Stimulated activated CD8-positive, alpha-beta memory T cell treated with anti-CD3 and anti-CD28 coated beads, Interleukin-15, amount 100 ng/mL, for 4 hours (primary cell): ENCODE measurements around the gene IL10.

Experiments
- DNase-seq, 2 donors: peaks; one replicate each; pipeline ENCODE4 v3.0.0-alpha.2; 2020; ENCODE audit warnings: low read depth in 2 of 2

IL10 gene

DNA sequence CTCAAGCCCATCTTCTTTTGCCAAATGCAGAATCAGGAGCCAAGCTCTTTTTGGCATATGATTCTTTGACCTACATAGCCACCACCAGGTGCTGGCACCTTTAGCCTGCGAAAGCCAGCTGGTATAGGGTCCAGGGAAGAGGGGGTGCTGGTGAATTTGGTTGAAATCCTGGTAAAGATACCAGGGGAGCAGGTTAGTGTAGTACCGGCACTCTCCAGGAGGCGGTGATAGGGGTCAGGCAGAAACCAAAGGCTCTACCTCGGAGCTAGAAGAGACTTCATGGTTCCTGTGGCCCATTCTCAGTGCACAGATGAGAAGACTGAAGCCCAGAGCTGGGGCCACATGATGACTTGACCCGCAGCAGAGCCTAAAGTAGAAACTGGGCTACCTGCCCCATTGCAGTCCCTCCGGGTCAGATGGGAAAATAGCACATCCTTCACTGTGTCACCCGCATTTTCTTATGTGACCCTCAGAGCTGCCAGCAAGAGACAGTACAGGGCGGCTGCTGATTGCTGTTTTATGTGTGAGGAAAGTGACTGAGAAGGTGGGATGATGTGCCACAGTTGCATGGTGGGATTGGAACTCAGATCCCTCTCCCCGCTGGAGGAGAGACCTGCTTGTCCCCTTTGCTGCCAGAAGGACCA lies 37.7 kb downstream of the IL10 start:
- peak; percentile 31 to 67 for DNase-seq

DNA sequence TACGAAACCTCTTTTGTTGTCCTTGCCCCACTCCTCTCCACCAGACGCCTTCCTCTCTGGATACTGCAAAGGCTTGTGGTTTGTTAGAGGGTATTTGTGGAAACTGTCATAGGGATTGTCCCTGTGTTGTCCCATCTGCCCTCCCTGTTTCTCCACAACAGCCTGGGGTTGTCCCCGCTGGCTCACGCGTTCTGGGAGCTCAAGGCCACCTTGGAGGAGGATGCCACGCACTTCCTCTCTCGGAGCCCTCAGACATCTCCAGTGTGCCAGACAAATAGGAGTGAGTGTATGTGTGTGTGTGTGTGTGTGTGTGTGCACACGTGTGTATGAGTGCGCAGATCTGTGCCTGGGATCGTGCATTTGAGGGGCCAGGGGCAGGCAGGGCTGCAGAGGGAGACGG lies 39.3 kb downstream of the IL10 start:
- DNase-seq: no peak

DNA sequence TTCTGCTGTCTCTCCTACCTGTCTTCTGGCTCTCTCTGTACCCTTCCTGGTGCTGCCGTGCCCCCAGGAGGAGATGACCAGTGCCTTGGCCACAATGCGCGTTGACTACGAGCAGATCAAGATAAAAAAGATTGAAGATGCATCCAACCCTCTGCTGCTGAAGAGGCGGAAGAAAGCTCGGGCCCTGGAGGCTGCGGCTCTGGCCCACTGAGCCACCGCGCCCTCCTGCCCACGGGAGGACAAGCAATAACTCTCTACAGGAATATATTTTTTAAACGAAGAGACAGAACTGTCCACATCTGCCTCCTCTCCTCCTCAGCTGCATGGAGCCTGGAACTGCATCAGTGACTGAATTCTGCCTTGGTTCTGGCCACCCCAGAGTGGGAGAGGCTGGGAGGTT lies 39.8 kb downstream of the IL10 start:
- no peak for DNase-seq

DNA sequence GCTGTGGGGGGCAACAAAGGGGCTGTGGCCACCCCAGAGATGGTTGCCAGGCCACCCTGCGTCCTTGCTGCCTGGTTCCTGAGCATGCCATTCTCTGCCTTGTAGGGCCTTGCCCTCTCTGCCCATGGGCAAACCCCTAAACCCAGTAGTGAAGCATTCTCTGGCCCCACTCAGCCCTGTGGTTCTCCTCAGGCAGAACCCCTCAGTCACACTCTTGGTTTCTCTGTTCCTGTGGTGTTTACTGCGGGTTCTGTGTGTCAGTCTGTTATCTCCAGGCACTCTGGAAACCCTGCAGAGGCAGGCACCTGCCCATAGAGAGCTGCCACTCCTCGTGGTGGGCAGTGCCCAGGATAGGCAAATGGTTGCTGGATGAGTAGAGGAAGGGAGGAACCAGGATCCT lies 42.8 kb downstream of the IL10 start:
- DNase-seq: no peak

DNA sequence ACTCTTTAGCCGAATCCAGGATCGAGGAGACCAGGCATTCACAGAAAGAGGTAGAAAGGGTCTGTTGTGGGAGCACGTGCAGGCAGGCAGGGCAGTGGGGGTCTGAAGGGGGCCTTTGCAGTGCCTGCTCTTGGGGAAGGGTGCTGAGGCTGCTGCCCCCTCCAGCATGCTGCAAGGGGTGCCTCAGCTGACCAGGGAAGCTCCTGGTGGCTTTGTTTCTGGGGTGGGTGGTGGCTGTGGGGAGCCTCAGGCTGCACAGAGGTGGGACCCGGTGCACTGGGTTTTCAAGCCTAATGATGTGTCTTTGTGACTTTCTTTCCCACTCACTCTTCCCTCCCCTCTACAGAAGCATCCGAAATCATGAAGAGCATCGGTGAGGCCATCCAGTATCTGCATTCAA lies 43.2 kb downstream of the IL10 start:
- no peak for DNase-seq

DNA sequence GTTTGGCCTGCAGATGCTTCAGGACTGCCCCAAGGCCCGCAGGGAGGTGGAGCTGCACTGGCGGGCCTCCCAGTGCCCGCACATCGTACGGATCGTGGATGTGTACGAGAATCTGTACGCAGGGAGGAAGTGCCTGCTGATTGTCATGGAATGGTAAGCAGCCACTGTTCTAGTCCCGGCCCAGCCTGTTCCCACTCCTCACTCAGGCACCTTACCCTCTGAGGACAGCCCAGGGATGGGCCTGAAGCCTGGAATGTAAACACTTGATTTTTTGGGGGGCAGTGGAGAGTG lies 43.7 kb downstream of the IL10 start:
- DNase-seq: no peak

DNA sequence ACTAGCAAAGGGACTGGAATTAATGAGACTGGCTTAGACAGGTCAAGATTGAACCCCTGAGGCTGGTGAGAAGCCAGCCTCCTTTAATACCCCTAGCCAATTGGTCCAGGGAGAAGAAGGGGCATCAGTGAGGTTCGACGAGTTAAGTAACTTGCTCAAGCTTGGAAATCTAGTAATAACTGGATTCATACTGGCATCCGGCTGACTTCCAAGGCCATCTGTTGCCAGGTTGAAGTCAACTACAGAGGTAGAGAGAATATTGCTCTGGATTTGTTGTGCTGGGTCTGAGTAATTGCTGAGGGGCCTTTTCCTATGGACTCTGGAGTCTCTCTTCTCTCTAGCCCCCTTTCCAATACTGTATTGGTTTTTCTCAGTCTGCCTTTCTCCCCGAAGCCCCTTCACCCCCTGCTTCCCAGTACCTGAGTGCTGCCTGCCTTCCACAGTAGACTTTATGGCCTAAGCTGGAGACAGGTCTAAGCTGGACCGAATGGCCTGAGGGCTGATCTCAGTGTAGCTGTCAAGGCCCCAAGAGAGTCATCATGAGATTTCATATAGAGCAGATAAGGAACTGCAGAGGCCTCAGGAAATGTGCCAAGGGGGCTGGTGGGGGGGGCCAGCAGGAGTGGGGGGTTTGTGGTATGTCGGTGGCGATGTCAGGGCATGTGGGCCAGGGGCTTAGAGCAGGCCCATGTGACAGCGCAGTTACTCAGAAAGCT lies 44.2 kb downstream of the IL10 start:
- DNase-seq: no peak

DNA sequence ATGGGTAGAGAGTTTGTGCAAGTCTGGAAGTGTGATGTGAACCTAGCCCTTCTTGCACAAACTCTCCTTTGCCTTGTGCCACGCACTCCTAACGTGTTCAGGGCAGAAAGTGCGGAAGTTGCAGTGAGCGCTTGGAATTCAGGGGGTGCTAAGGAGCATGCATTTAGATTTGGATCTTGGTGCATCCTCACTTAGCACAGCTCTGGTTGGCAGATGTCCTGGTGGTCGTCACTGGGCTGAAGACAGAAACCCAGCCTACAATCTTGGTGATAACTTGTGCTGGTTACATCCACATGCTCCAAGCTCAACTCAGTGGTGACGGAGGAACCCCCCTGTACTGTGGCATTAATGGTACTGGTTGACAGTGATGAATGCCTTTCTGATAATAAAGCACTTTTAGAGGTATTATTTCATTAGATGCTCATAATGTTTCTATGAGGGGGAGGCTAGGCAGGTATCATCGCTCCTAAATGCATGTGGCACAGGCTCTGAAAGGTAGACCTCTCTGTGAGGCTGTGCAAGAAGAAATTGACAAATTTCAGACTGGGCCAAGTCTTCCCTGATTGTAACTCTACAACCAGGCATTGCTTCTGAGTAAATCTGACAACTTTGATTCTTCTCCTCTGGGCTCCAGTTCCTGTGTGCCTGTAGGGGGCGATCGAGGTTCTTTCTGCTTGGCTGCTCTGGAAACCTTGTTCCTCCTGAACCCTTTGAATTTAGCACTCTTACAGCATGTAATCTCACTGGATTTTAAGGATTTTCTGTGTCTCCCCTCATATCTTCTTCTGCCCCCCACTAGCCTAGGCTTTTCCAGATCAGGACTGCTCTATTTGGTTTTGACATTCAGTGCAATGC lies 47.0 kb downstream of the IL10 start:
- DNase-seq: no peak

DNA sequence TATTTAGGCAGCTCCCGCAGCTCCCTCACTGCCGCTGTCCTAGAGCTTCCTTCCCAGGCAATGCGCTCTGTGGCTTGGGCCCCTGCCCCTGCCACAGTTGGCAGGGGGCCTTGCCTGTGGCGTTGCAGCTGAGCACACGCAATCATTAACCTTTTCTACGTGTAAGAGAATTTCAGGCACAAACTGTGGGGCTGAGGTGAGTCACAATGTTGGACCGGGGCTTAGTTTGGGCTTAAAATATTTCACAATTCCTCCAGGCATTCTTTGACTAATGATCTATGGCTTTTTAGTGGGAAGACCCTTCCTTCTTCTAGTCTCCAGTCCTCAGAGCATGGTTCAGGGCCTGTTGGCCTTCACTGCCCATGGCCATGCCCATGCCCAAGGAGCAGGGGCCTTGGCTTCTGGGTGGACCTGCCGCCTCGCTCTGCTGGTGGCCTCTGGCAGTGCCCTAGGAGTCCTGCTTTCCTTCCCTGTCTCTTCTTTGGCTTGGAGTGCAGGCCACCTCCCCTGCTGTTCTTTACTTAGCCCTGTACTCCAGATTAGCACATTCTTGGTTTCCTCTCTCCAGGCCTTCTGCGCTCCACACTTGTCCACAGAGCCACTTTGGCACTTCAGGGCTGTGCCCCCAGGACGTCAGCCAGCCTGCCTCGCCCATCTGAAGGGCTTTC lies 48.4 kb downstream of the IL10 start:
- no peak for DNase-seq

DNA sequence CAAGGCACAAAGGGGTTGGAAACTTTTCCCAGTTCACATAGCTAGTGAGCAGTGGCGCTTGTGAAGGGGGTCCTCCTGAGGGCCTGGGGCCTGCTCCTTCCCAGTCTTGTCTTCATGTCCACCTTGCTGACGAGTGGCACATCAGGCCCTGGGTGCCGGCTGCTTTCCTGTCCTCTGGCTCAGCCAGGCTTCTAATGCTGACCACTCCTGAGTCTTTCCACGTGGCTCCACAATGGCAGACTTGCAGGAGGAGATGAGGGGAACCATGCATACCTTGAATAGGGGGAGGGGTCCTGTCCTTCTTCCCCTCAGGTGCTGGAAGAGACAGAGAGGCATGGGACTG lies 48.9 kb downstream of the IL10 start:
- no peak for DNase-seq

DNA sequence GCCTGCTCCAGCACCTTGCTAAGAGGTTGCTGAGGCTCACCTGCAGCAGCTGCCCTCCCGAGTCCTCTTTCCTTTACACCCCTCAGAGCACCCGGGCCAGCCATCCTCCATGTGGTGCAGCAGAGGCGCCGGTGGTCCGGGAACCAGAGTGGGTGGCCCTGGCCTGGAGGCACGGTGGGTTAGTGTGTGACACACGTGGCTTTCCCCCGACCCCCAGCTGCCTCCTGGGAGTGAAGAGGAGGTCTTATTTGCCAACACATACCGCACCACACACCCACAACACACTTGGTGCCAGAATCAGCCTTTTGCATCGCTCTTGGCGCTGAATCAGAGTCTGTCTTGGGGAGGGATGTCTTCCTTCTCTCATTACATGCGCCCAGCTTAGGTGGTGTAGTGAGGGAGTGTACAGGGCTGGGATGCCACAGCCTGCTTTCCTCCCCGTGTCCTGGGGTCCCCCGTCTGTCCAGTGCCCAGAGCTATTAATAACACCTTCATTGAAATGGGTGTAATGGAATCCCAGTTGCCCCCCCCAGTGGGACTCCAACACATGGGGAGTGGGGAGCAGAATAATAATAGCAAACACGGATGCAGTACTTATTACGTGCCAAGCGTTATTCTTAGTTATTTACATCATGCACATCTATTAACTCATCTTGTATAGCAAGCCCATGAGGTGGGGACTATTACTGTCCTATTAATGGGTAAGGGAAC lies 49.4 kb downstream of the IL10 start:
- DNase-seq: no peak

DNA sequence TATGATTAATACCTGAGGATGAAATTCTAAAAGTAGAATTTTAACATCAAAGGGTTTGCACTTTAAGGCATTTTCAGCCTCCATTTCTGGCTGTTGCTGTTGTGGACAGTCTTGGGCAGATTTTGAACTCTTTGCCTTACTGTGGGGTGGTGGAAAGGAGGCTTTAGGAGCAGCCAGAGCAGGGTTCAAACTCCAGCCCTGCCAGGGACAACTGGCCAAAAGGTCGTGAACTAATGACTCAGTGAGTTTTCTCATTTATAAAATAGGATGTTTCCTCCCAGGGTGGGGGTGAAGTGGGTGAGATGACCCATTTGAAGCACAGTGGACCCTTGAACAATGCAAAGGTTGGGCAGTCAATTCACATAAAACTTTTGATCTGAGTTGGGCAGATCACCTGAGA lies 50.8 kb downstream of the IL10 start:
- no peak for DNase-seq

DNA sequence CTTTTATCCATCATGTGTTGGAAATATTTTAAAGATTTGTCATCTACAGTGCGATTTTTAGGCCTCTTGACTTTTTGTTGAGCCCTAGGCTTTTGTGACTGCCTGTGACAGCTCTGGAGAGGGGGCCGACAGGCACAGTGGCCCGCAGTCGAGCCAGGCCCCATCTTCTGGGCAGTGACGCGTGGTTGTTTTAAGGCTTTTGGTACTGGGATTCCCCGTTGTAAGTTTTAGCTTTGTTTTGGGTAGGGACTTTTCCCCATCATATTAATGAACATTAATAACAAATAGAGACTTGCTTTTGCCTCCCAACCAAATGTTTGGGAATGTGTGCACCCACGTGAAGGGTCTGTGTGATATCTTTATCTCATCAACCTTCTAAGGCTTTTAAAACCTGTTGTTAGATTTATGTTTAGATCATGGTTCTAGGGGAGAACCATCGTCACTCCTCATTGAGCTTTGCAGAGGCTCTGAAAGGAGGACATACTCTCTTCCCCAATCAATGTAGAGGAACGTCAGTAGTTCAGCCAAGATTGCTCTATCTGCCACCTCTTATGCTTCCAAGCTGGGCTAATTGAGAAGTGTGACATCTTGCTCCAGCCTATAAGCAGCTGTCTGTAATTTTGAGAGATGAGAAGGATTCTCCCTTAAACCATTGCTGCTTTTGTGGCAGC lies 53.0 kb downstream of the IL10 start:
- no peak for DNase-seq

DNA sequence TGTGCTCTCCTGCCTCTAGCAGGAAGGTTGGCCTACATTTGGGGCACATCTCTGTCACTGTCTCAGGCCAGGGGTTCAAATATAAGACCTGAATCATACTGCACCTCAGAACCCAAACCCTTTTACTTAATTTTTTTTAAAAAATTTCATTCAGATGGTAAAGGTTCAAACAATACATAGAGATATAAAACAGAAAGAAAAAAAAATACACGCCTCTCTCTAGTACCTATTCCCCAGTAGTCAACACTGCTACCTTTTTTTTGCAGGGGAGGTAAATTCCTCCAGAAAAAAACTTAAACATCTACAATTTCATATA lies 54.7 kb downstream of the IL10 start:
- DNase-seq: no peak
